ENCODE measurements around the gene UTS2B.

Gene UTS2B

DNA sequence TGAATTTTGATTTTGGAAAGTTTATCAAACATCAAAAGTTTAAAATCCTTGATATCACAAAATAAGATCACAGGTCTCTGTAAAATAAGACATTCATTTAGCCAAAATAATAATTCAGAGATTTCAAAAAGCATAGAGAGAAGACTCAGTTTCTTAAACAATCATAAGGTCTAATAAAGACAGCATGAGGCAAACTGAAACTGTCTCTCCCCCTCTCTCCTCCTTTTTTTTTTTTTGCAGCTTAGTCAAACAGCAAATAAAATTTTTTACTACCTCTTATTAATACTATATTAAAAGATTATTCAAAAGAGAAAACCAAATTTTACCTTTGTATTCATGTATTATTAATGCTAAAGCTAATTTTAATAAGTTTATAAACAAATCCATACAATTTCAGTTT, 73.9 kb downstream of the UTS2B start:
- Histone ChIP-seq H3K4me1 (ENCODE audit: insufficient read depth, low read length) (no peaks in the 10 kb centered on the region), H3K27ac (ENCODE audit: low read length) (no peak overlapping the region), H3K9me3 (ENCODE audit: insufficient read depth, low read length, severe bottlenecking) (no peaks in the 10 kb centered on the region), H3K4me2 (ENCODE audit: insufficient read depth, low read length) (no peak overlapping the region), H3K36me3 (ENCODE audit: insufficient read depth, low read length) (no peaks in the 10 kb centered on the region), H3K9ac (ENCODE audit: low read depth, low read length) (no peak overlapping the region), H3K27me3 (ENCODE audit: insufficient read depth, low read length, poor library complexity) (no peaks in the 10 kb centered on the region), H2AFZ (ENCODE audit: low read depth, low read length) (no peak overlapping the region), H3K4me3 (ENCODE audit: low read depth in 1 of 2, low read length in 2 of 2) (no peak overlapping the region), H4K20me1 (ENCODE audit: insufficient read depth, low read length) (no peaks in the 10 kb centered on the region), H3K79me2 (ENCODE audit: insufficient read depth, low read length) (no peaks in the 10 kb centered on the region)
- no peak for ATAC-seq (ENCODE audit: insufficient read depth, low read depth)
- no peak for DNase-seq
- TF ChIP-seq, protein P1, sequence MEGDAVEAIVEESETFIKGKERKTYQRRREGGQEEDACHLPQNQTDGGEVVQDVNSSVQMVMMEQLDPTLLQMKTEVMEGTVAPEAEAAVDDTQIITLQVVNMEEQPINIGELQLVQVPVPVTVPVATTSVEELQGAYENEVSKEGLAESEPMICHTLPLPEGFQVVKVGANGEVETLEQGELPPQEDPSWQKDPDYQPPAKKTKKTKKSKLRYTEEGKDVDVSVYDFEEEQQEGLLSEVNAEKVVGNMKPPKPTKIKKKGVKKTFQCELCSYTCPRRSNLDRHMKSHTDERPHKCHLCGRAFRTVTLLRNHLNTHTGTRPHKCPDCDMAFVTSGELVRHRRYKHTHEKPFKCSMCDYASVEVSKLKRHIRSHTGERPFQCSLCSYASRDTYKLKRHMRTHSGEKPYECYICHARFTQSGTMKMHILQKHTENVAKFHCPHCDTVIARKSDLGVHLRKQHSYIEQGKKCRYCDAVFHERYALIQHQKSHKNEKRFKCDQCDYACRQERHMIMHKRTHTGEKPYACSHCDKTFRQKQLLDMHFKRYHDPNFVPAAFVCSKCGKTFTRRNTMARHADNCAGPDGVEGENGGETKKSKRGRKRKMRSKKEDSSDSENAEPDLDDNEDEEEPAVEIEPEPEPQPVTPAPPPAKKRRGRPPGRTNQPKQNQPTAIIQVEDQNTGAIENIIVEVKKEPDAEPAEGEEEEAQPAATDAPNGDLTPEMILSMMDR (IDR thresholded peaks at IDR 0.05; ENCODE audit: borderline replicate concordance, extremely low read depth, low read length, poor library complexity, severe bottlenecking): no peak
- TF ChIP-seq EZH2 (IDR thresholded peaks at IDR 0.05; ENCODE audit: borderline replicate concordance, low read depth, low read length, severe bottlenecking): no peak

DNA sequence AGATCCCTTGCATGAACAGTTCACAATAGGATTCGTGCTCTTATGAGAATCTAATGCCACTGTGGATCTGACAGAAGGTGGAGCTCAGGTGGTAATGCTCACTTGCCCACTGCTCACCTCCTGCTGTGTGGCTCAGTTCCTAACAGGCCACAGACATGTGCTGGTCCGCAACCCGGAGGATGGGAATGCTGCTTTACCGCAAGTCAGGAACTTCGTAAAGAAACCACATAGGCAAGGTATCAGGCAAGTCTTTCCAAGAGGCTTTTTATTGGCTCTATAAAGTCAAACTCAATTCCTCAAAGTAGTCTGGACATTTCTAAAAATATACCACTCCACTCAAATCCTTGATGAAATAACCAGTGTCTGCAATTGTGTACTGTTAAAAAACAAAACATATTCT, 75.2 kb downstream of the UTS2B start:
- no peak overlapping the region for H3K9ac ChIP-seq (ENCODE audit: low read depth, low read length)
- ATAC-seq (ENCODE audit: insufficient read depth, low read depth) (no peak), DNase-seq (no peak)
- no peak overlapping the region for H2AFZ ChIP-seq (ENCODE audit: low read depth, low read length)
- TF ChIP-seq EZH2 (IDR thresholded peaks at IDR 0.05; ENCODE audit: borderline replicate concordance, low read depth, low read length, severe bottlenecking): no peak
- TF ChIP-seq, protein P1 (IDR thresholded peaks at IDR 0.05; ENCODE audit: borderline replicate concordance, extremely low read depth, low read length, poor library complexity, severe bottlenecking): no peak
- H4K20me1 ChIP-seq (ENCODE audit: insufficient read depth, low read length): no peaks in the 10 kb centered on the region
- H3K27ac ChIP-seq (ENCODE audit: low read length): no peak overlapping the region
- H3K79me2 ChIP-seq (ENCODE audit: insufficient read depth, low read length): no peaks in the 10 kb centered on the region
- H3K9me3 ChIP-seq (ENCODE audit: insufficient read depth, low read length, severe bottlenecking): no peaks in the 10 kb centered on the region
- no peaks in the 10 kb centered on the region for H3K36me3 ChIP-seq (ENCODE audit: insufficient read depth, low read length)
- no peaks in the 10 kb centered on the region for H3K27me3 ChIP-seq (ENCODE audit: insufficient read depth, low read length, poor library complexity)
- no peak overlapping the region for H3K4me2 ChIP-seq (ENCODE audit: insufficient read depth, low read length)
- H3K4me1 ChIP-seq (ENCODE audit: insufficient read depth, low read length): no peaks in the 10 kb centered on the region
- no peak overlapping the region for H3K4me3 ChIP-seq (ENCODE audit: low read depth in 1 of 2, low read length in 2 of 2)

GRCh38 chr3:191254098-191254873, 76.0 kb downstream of the UTS2B start:
- Histone ChIP-seq H3K4me1 (ENCODE audit: insufficient read depth, low read length) (no peaks in the 10 kb centered on the region), H3K4me2 (ENCODE audit: insufficient read depth, low read length) (no peak overlapping the region), H3K27ac (ENCODE audit: low read length) (no peak overlapping the region)

More at GRCh38 chr3:191254098-191254873, 76.0 kb downstream of the UTS2B start:
- no peaks in the 10 kb centered on the region for H4K20me1 ChIP-seq (ENCODE audit: insufficient read depth, low read length)
- H2AFZ ChIP-seq (ENCODE audit: low read depth, low read length): no peak overlapping the region
- no peak for DNase-seq
- no peaks in the 10 kb centered on the region for H3K9me3 ChIP-seq (ENCODE audit: insufficient read depth, low read length, severe bottlenecking)
- H3K4me3 ChIP-seq (ENCODE audit: low read depth in 1 of 2, low read length in 2 of 2): no peak overlapping the region
- H3K27me3 ChIP-seq (ENCODE audit: insufficient read depth, low read length, poor library complexity): no peaks in the 10 kb centered on the region
- H3K9ac ChIP-seq (ENCODE audit: low read depth, low read length): no peak overlapping the region
- no peak for ATAC-seq (ENCODE audit: insufficient read depth, low read depth)
- H3K36me3 ChIP-seq (ENCODE audit: insufficient read depth, low read length): no peaks in the 10 kb centered on the region
- TF ChIP-seq, protein P1 (IDR thresholded peaks at IDR 0.05; ENCODE audit: borderline replicate concordance, extremely low read depth, low read length, poor library complexity, severe bottlenecking): no peak
- no peak for TF ChIP-seq EZH2 (IDR thresholded peaks at IDR 0.05; ENCODE audit: borderline replicate concordance, low read depth, low read length, severe bottlenecking)
- no peaks in the 10 kb centered on the region for H3K79me2 ChIP-seq (ENCODE audit: insufficient read depth, low read length)

All from DND-41 (cell line).